Epidermal melanocyte (primary cell): ENCODE results near the gene VAV2.
"Not testable (repeated sequence)": the region's sequence is repeated elsewhere in the genome, so short reads cannot be mapped to it uniquely, and the experiment has no call there.

Source experiments
- DNase-seq: peaks from one replicate; pipeline ENCODE4 v3.0.0; 2011; ENCODE audit warnings: low spot score; ENCODE audit not compliant: insufficient read length

Gene VAV2

DNA sequence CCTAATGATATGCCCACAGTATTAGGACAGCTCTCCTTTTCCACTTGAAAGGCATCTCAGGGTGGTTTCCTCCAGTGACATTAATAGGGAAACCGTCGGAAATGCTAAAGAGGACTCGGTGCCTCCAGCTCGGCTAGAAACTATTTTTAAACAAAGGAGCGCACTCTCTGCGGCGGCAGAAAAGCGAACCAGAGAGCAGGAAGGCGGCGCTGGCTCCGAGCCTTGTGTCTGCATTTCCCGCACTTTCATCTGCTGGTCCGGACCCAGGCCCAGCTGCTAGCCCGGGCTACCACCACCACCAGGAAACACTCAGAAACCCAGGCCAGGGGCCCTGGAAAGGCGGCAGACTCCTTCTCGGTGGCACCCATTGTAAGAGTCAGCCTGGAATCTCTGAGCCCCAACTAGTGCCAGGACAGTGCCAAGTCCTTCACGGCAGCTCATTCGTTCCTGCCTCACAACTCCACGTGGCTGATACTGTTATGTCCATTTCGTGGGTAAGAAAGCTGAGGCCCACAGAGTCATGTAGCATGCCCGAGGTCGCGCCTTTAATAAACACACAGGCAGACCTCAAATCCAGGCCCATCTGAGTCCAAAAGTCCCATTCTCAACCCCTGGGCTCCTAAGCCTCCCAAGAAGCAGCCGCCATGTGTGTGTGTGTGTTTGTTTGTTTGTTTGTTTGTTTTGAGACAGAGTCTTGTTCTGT is 73.9 kb downstream of the VAV2 start:
- no peak for DNase-seq

- DNase-seq: no peak
Observed at GRCh38 chr9:133917375-133917774, 74.7 kb downstream of the VAV2 start.

- peak; percentile 64 for DNase-seq
Observed at GRCh38 chr9:133916159-133916541, 76.0 kb downstream of the VAV2 start.

GRCh38 chr9:133915534-133916158 is 76.5 kb downstream of the VAV2 start:
- DNase-seq: no peak

- DNase-seq: no peak
Observed at GRCh38 chr9:133914442-133915342, 77.4 kb downstream of the VAV2 start.

DNA sequence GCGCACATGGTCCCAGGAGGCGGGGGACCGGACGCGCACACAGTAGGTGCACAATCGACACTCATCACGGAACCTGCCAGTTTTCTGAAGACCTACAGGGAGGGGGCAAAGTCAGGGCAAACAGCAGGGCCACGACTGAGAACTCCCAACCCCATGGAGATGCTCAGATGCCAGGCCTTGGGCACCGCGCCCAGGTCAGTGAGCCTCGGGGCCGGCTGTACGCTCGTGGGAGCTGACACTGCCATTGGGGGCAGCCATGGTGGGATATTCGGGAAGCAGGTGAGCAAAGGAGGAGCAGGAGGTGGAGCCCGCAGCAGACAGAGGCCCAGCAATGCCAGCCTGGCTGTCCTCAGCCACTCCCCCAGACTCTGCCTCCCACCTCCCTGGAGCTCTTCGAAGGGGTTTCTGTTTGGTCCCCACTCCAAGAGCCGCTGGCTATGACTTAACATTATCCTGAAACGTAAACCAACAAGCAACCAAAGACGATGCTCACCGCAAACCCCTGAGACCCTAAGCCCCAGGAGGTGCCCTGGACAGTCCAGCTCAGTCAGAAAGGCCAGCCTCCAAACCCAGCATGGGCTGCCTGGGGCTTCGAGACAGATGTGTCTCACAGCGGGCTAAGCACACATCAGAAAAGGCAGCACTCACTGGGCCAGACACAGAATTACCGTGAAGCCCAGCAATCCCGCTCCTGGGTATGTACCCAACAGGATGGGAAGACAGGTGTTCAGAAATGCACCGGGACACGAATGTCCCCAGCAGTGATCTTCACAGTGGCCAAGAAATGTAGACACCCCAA is 78.4 kb downstream of the VAV2 start:
- DNase-seq: no peak

DNA sequence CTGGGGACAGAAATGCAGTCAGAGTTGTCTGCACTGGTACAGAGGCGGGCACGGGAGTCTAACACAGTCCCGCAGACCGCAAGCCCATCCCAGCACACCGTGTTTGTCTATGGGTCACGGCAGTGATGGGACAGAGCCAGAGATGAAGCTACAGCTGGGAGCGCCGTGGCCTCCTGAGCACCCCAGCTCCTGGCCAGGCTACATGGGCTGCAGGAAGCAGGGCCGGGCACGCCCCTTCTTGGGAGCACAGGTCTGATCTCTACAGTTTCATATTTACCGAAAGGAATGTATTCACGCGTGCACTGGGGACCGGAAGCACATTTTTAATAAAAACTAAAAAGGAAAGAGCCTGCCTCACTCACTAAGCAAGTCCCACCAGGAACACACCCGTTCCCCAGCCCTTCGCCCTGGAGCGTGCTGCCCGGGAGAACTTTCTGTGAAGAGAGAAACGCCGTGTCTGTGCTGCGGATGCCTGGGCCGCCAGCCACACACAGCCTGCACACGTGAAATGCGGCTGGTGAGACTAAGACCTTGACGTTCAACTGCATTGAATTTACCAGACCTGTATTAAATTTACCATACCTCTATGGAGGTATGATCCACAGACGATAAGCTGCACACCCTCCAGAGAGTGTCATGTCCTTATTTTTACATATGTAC is 81.1 kb downstream of the VAV2 start:
- DNase-seq: no peak

DNA sequence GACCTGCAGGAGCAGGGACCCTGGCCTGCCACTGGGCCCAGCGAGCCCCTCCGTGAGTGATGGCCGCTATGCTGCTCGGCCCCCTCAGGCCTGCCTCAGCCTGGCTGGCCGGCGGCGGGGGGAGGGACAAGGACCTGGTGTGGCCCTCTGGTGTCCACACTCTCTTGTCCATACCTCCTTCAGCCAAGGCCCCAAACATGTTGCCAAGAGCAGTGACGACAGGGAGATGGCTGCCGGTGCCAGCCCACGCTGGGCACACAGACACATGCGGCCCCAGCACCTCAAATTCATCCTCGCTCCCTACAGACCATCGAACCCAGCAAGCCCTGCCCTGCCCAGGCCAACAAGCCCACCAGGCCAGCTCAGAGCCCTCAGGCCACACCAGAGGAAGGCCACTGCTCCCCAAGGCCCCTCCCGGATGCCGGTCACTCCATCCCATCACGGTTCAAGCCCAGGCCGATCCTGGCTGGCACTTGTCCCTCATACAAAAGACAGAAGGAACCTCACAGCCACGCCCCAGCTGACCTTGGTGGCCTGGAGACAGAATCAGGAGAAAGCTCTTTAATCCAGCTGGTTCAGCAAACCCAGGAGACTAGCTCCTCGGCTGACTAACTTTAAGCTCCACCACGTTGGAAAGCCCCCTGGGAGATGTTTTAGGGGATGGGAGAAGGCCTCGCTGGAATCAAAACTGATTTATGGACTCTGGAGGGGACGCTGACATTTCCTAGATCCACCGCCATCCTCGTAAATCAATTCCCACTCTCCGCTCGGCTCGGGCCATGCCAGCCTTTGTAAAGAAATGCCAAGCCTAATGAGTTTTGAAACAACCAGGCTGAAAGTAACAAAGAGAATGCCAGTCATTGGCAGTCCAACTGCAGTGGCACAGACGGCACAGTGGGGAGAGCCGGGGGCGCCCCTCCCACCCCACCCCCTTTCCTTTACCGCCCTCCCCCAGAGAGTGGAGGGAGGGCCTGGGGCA is 84.9 kb downstream of the VAV2 start:
- DNase-seq: no peak

DNA sequence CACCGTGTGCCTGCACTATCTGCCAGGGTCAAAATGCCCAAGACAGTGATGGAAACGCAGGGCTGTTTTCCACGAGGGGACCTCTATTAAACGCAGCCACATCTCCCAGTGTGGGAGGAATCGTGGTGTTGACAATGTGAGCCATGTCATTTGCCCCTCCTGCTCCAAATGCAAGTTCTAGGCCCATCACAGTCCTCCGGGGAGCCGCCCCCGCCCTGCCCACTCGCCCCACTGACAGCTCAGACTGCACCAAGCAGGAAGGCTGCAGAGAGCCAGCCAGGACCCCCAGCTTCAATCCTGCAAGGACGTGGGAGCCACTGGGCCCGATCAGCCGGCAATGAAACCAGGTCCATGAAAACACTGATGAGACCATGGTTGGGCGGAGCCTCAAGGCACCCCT is 85.9 kb downstream of the VAV2 start:
- no peak for DNase-seq

DNA sequence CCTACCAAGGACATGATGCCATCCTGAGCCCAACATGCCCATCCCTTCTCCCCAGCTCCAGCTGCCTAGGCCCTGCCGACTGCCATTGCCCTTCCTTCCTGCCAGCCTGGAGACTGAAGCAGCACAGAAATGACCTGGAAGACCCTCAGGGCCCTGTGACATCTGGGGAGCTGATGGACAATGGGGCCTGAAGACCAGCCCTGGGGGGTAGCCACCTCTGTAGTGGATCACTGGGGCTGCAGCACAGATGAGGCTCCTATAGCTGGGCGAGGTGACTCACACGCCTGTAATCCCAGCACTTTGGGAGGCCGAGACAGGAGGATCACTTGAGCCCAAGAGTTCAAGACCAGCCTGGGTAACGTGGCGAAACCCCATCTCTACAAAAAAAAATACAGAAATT is 86.6 kb downstream of the VAV2 start:
- DNase-seq: no peak

- DNase-seq: no peak
Observed at GRCh38 chr9:133904346-133905090, 87.6 kb downstream of the VAV2 start.

DNA sequence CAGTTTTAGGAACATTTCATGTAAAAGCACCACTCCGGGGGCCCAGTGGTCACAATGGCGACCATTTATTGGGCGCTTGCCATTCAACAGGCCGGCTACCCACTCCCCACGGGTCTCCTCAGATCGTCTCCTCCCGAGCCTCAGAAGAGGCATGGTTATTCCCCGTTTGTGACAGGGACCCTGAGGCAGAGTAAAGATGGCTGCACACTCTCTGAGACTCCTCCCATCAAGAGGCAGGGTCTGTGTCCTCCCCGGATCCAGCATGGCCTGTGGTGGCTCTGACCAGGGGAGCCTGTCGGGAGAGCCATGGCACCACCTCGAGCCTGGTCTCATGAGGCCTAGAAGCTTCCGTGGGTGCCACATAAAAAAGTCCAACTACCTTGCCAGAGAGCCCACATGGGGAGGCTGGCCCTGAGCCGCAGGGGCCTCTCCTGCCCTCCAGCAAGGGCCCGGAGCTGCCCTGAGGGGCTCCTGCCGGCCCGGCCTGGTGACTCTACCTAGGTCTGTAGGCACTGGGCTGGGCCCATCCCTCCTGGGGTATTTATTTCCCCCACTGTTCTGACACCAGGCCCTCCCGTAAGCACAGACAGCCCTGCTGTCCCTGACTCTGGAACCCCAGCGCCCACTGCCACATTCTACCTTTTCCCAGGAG is 90.8 kb downstream of the VAV2 start:
- DNase-seq: no peak

GRCh38 chr9:133897675-133898074 is 94.4 kb downstream of the VAV2 start:
- peak; percentile 73 for DNase-seq

DNA sequence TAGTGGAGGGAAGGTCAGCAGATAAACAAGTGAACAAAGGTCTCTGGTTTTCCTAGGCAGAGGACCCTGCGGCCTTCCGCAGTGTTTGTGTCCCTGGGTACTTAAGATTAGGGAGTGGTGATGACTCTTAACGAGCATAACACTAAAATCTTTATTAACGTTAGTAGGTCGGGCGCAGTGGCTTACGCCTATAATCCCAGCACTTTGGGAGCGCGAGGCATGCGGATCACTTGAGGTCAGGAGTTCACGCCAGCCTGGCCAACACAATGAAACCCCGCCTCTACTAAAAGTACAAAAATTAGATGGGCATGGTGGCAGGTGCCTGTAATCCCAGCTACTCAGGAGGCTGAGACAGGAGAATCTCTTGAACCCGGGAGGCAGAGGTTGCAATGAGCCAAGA is 96.1 kb downstream of the VAV2 start:
- DNase-seq: not testable (repeated sequence)

- DNase-seq: no peak
Observed at GRCh38 chr9:133895335-133895734, 96.8 kb downstream of the VAV2 start.

DNA sequence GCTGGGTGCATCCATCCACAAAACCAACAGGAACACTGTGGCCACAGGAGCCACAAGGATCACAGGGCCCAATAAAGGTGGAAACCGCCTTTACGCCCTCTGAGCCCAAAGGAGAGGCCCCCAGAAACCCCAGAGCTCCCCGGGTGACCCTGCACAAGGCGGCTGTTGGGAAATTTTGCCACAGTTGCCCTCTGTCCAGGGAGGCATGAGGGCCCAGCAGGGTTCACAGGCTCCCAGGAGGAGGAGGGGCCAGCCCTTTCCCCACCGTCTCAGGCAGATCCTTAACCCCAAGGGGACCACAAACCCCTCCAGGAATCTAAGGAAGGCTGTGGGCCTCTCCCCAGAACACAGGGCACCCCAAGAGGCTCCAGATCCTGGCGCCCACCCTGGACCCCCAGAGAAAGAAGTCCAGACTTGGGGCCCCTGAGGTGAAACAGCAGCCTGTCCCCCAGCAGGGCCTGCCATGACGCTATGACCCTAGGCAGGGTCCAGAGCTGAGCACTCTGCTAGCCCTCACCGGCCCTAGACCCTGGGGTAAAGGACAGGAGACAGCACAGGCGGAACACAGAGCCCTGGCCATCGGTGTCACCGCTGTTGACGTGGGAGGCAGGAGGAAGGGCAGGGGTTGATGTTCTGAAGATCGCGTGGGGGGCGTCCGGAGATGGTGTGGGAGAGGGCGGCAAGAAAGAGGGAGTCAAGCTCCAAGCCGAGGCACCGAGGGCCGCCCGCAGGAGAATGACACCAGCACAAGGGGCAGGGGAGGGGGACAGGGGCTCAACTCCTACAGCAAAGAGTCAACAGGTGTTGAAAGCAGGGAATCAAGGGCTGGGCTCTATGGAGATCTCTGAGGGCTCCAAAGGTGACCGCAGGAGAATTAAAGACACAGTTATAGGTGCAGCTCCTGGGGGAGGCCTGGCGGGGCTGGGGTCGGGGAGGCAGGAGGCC is 97.5 kb downstream of the VAV2 start:
- no peak for DNase-seq
